D341Med (cell line): ENCODE measurements around the gene SLC15A2.
"Not testable (repeated sequence)": the region's sequence is repeated elsewhere in the genome, so short reads cannot be mapped to it uniquely, and the experiment has no call there.

ENCODE experiments used
- DNase-seq: peaks from one replicate; pipeline ENCODE4 v3.0.0; 2012; ENCODE audit warnings: low spot score

Gene SLC15A2, protein sequence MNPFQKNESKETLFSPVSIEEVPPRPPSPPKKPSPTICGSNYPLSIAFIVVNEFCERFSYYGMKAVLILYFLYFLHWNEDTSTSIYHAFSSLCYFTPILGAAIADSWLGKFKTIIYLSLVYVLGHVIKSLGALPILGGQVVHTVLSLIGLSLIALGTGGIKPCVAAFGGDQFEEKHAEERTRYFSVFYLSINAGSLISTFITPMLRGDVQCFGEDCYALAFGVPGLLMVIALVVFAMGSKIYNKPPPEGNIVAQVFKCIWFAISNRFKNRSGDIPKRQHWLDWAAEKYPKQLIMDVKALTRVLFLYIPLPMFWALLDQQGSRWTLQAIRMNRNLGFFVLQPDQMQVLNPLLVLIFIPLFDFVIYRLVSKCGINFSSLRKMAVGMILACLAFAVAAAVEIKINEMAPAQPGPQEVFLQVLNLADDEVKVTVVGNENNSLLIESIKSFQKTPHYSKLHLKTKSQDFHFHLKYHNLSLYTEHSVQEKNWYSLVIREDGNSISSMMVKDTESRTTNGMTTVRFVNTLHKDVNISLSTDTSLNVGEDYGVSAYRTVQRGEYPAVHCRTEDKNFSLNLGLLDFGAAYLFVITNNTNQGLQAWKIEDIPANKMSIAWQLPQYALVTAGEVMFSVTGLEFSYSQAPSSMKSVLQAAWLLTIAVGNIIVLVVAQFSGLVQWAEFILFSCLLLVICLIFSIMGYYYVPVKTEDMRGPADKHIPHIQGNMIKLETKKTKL

DNA sequence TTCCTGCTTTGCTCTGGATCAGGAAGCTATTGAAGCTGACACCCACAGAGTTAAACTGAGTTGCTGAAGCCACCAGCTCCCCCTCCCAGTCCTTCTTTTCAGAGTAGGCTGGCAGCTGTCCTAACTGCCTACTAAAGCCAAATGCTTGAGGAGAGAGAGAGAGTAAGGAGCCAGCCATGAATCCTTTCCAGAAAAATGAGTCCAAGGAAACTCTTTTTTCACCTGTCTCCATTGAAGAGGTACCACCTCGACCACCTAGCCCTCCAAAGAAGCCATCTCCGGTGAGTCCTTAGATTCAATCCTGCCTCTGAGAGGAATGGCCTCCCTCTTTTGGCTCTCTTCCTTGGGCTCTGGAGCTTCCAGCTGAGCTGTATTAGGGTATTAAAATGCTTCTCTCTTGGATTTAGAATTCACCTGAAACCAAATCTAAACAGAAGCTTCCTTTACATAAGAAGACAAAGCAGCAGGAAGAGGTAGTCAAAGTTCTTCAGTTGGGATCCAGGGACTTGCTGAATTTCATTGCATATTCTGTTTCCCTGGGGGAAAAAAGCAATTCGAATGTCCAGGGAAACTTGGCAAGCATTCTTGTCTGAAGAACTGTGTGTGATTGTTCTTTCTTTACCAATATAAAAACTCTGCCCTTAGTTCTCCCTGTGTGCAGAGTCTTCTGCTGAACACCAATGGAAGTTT is at the start of gene SLC15A2:
Gene SLC15A2, plus strand, starts transcription at position 101 of the 690 bp plus-strand sequence. Its CDS starts 76 bp downstream, at position 177.
- no peak for DNase-seq

DNA sequence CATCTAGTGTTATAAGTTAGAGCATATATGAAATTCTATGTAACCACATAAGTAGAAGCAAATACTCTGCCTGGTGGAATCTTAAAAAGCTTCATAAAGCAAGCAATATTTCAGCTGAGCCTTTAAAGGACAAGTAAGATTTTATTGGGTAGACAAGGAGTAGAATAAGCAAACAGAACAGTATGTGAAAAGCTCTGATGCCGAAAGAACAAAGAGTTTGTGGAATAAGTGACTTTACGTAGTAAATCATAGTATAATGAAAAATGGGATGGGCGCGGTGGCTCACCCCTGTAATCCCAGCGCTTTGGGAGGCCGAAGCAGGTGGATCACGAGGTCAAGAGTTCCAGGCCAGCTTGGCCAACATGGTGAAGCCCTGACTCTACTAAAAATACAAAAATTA is 49.3 kb upstream of the SLC15A2 start:
- DNase-seq = no peak

DNA sequence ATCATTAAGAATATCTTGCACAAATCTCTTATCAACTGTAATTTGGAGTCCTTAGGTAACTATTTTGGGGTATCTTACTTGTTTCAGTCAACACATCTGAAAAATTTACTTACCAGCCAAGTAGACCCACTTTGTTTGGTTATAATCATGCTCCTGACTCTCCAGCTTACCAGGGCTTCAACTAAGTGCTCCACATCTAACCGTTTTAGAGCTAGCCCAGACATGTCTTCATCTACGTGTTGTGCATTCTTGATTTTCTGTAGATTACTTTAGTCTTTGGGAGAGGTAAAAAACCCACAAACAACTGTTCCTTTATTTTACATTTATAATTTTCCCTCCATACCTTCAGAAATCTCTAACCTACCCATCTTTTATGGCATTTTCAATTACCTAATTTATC is 41.9 kb upstream of the SLC15A2 start:
- DNase-seq = no peak

DNA sequence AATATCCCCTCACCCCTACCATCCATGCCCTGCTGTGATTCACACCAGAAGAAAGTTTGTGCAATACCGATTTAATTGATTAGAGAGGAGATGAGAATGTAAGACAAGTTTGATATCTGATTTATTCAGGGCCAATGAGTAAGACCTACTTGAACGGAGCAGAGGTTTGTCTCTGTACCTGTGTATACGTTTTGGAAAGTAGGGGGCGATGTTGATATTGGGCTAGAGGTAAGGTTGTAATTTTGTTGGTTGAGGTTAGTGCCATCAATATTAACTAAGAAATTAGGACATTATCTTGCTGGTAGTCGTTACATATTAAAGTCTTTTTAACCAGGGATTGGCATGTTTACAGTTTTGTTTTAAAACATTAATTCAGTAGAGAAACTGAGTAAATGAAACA is 38.6 kb upstream of the SLC15A2 start:
- DNase-seq = peak; percentile 27

GRCh38 chr3:121857778-121858177 is 36.4 kb upstream of the SLC15A2 start:
- not testable (repeated sequence) for DNase-seq

DNA sequence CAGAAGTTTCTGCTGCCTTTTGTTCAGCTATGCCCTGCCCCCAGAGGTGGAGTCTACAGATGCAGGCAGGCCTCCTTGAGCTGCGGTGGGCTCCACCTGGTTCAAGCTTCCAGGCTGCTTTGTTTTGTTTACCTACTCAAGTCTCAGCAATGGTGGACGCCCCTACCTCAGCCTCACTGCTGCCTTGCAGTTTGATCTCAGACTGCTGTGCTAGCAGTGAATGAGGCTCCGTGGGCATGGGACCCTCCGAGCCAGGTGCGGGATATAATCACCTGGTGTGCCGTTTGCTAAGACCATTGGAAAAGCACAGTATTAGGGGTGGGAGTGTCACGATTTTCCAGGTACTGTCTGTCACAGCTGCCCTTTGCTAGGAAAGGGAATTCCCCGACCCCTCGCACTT is 31.0 kb upstream of the SLC15A2 start:
- not testable (repeated sequence) for DNase-seq

DNA sequence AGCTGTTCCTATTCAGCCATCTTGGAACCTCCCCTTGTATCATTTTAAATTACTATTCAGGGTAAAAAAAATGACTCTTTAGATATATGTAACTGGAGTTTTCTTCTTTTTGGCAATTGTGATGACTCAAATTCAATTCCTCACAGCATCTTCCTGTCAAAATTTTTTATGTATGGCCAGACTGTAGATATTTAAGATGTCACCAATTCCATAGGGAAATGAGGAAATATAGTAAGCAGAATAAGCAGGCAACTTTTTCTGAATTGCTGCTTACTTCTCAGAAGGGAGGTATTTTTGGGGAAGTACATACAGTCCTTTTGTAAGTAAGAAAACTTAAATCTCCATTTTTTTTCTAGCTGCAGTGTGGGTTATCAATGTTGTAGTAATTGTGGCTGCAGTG is 30.4 kb upstream of the SLC15A2 start:
- no peak for DNase-seq

DNA sequence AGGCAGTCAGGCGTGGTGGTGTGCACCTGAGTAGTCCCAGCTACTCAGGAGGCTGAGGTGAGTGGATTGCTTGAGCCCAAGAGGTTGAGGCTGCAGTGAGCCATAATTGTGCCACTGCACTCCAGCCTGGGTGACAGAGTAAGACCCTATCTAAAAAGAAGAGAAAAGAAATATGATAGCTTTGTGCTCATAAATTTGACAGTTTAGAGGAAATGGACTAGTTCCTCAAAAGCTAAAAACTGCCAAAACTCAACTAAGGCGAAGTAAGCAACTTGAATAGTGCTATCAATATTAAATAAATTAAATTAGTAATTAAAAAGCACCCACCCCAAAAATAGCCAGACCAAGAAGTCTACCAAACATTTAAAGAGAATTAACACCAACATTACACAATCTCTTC is 24.5 kb upstream of the SLC15A2 start:
- DNase-seq = no peak

GRCh38 chr3:121870717-121871116 is 23.5 kb upstream of the SLC15A2 start:
- no peak for DNase-seq

- no peak for DNase-seq
These were observed 22.8 kb upstream of the SLC15A2 start for GRCh38 chr3:121871430-121871829.

DNA sequence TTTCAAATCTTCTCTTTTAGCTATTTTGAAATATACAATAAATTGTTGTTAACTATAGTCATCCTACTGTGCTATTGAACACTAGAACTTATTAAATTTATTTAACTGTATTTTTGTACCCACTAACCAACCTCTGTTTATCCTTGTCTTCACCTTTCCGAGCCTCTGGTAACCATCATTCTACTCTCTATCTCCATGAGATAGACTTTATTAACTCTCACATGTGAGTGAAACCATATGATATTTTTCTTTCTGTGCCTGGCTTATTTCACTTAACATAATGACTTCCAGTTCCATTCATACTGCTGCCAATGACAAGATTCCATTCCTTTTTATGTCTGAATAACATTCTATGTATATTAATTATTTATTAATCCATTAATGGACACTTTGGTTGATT is 15.8 kb upstream of the SLC15A2 start:
- no peak for DNase-seq

GRCh38 chr3:121883507-121883906 is 10.7 kb upstream of the SLC15A2 start:
- peak; percentile 36 for DNase-seq

GRCh38 chr3:121885386-121885785 is 8.8 kb upstream of the SLC15A2 start:
- no peak for DNase-seq

- no peak for DNase-seq
These were observed 920 bp downstream of the SLC15A2 start for GRCh38 chr3:121895121-121895520.

GRCh38 chr3:121895736-121896135 is 1.5 kb downstream of the SLC15A2 start:
- DNase-seq = no peak

DNA sequence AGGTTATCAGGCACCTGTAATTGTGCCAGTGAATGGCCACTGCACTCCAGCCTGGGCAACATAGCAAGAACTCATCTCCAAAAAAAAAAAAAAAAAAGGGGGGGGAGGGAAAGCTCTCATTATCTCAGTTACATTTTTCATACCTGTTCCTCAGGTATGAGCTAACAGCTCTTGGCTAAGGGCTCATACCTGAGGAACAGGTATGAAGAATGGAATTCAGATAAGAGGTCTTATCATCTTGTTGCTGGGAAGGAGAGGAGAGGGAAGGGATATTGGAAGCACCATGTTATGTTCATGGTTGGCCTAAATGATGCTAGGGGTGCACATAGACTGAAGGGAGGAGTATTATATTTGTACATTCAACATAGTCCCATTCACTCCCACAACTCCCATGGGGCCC is 2.6 kb downstream of the SLC15A2 start:
- DNase-seq = no peak

GRCh38 chr3:121897296-121897695 is 3.1 kb downstream of the SLC15A2 start:
- DNase-seq = no peak

- DNase-seq = no peak
These were observed 19.2 kb downstream of the SLC15A2 start for GRCh38 chr3:121913305-121913990.

- no peak for DNase-seq
These were observed 20.1 kb downstream of the SLC15A2 start for GRCh38 chr3:121914081-121914998.

GRCh38 chr3:121916189-121916588 is 22.0 kb downstream of the SLC15A2 start:
- DNase-seq = no peak
